Ureter (tissue), 1 donor: ENCODE measurements around the gene BUB1B. TPM values are rescaled to one million over a fixed set of nuclear protein-coding genes. Genes with fewer than 3 reads are reported as not detected.

ENCODE experiments used
- DNase-seq: peaks from one replicate; pipeline ENCODE4 v3.0.0-alpha.2; 2020; ENCODE audit warnings: low spot score
- total RNA-seq: library from RNA; stranded (reverse); gene quantifications from one replicate; pipeline ENCODE4 v1.2.4, GENCODE V29; 2023
- donor health status: DM: yes; HTN: yes; CAD: no.

Gene BUB1B
- total RNA-seq, 1 donor from 2014 or later = 1.9 TPM

DNA sequence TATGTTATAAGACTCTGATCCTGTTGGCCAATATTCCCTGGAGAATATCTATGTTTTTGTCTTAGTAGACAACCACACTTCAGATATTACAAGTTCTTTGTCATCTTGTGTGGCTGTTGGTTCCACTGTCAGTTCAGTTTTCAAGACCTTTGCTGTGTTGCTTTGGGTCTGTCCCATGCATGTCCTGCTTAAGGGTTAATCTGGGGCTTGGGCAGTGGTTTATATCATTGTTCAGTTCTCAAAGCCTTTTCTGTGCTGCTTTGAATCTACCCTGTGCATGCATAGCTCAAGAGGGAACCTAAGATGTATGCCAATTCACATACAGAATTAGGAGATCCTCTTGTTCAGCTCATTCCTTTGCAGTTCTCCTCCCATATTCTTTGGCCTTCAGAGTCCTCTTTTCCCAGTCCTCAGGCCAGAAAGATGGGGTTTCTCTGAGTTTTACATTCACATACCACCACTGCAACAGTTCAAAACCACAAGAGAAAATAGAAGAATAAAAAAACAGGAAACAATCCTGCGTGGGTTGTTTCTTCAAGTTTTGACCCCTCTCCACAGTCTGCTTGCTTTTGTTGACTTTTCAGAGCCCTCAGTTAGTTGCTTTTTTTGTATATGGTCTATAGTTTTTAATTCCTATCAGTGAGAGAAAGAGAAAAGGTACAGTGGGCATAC is 21.6 kb downstream of the BUB1B start:
- DNase-seq = no peak

DNA sequence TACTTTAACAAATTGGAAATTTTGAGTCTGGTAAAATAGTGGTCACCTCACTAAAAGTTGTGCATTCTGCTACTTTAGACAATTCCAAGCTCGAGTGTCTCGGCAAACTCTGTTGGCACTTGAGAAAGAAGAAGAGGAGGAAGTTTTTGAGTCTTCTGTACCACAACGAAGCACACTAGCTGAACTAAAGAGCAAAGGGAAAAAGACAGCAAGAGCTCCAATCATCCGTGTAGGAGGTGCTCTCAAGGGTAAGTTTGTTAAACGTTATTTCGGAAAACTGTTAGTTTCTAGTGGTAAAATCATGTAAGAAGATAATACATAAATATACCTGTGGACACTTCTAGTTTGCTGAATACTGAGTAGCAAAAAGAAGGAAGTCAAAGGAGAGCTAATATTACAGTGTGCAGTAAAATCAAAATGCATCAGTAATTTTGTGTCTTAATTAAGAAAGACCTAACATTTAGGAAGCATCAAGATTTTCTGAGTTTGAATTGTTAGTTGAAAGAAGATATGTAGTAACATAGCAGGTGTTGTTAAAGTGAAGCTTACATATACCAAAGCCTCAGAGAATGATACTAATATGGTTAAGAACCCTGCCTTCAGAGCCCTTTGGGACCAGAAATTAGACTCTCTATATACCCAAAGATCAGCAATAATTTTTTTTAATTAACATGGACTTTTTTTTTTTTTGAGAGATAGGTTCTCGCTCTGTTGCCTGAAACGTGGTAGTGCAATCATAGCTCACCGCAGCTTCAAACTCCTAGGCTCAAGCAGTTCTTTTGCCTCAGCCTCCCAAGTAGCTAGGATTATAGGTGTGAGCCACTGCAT is 23.0 kb downstream of the BUB1B start:
- no peak for DNase-seq

DNA sequence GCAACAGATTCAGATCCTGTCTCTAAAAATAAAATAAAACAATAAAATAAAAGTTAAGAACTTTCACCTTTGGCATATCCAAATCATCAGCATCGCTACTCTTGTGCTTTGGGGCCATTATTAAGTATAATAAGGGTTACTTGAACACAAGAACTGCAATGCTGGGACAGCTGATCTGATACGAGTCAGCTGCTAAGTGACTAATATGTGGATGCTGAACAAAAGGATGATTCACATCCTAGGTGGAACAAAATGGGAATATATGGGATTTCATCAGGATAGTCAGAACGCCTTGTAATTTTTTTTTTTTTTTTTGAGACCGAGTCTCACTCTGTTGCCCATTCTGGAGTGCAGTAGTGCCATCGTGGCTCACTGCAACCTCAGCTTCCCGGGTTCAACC is 29.7 kb downstream of the BUB1B start:
- no peak for DNase-seq

DNA sequence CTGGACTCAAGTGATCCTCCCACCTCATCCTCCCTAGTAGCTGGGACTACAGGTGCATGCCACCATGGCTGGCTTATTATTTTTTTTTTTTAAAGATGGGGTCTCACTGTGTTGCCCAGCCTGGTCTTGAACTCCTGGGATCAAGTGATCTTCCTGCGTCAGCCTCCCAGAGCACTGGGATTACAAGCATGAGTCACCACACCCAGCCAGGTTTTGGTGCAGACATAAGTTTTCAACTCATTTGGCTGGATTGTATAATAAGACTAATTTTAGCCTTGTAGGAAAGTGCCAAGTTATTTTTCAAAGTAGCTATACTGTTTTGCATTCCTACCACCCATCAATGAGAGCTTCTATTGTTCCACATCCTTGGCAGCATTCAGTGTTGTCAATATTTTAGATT is 32.1 kb downstream of the BUB1B start:
- DNase-seq = no peak

DNA sequence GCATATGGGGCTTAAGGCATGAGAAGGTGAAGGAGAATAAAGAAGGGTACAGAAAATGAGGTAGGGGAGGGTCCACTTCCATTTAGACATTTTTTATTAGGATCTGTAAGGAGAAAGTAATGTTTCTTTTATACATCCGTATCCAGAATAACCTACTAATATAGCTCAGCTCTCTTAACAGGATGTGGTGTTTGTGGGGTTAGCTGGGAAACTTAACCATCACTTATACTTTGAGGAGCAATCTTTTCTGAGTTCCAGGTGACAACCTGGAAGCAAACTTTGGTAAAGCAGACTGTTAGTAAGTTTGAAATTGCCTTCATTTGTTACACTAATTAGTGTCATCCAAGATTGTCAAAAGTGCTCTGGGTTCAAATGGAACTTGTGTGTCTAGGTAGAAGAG is 36.6 kb downstream of the BUB1B start:
- DNase-seq = no peak

DNA sequence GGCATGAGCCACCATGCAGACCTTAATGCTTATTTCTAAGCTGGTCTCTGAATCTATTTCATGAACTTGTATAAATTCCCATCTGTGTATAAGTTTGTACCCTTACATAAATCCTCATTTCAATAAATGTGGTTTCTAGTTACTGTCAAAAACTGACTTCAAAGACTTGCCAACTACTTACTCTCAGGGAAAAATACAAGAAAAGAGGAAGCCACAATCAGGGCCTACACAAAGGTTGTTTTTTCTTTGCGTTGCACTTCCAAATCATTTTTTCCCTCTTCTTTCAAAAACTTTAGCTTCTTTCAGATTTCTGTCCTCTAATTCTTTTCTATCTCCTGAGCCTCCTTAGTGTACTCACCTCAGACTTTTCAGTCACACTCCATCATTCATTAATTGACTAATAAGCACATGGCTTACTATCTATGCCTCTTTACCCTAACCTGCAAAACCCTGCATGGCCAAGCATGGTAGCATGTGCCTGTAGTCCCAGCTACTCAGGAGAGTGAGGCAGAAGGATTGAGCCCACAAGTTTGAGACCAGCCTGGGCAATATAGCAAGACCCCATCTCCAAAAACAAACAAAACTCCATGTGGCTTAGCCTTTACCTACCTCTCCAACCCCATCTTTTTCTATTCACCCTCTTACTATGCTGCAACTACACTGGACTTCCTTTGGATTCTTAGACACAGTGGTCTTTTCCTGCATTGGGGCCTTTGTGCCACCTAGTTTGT is 37.7 kb downstream of the BUB1B start:
- no peak for DNase-seq

DNA sequence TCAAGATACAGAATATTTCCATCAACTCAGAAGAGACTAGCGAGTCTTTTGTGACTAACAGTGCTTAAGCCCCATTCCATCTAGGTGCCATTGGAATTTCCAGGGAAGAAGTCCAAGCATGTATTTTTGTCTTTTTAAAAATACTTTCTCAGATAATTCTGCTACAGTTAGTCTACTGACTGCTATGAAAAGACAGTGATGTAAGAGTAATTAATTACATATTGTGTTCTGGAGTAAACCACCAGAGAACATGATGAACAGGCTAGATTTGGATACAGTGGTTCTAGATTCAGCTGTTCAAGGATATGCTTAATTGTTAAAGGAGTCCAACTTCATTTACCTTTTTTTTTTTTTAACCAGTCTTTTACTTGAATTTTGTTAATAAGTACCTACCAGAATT is 43.2 kb downstream of the BUB1B start:
- no peak for DNase-seq

DNA sequence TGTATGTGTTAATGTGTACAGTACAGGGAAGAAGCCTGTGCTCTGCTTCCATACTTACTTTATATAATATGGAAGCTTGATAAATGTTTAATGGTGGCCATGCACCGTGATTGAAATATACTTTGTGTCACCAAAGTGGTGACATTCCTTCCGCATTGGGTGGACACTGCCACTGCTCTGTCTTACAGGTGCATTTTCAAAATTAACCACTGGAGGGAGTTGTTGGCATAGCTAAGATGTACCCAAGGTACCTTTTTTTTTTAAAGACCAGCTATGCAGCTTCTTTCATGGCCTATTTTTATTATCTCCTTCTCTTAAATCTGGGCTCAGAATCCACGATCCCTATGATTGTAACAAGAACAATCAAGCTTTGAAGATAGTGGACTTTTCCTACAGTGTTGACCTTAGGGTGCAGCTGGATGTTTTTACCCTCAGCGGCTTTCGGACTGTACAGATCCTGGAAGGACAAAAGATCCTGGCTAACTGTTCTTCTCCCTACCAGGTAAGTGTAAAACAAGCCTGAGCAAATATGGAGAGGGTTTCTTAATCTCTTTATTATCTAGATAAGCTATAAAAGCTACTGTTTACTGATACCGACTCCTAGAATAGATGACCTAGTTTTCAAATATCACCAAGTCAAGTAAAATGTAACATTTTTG is 56.4 kb downstream of the BUB1B start:
- DNase-seq = peak; percentile 62

DNA sequence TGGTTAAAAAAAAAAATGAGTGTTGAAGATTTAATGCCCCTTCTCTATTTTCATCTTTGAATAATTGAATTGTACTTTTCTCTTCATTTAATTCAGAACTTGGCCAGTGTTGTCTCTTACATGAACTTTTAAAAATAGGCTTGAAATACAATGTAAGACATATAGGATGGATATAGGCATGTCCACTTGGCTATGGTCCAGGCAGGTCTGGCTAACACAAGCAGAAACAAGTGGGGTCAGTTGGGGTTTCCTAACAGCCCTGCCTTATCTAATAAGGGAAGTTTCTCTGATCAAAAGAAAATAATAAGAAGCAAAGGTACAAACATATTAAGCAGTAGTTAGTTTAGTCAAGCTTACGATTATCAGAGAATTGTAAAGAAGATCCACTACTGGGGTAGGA is 58.9 kb downstream of the BUB1B start:
- no peak for DNase-seq

DNA sequence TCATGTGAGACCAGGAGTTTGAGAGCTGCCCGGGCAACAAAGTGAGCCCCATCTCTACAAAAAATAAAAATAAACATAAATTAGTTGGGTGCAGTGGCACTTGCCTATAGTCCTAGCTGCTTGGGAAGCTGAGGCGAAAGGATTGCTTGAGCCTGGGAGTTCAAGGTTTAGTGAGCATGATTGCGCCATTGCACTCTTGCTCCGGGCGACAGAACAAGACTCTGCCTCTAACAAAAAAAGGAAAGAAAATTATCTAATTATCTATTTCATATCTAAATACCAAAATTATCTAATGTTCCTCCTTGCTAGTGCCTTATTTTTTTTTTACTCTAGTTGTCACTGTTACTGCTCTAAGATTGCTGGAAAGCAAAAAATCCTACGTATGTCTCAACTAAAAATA is 61.3 kb downstream of the BUB1B start:
- DNase-seq = no peak

DNA sequence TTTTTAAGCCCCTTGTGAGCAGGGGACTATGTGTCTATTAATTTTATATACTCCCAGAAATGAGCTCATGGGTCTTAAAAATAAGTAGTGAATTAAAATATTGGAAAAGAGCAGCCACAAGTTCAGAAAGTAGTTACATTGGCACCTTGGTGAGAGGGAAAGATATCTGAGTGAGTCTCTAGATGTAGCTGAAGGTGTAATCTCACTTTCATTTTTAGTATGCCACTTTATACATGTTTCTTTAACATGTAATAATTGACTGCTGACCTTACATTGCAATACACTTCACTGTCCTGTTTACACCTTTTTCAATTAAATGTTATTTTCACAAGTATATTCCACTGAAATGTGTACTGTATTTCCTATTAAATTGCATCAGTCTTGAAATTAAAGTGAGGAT is 65.9 kb downstream of the BUB1B start:
- no peak for DNase-seq

DNA sequence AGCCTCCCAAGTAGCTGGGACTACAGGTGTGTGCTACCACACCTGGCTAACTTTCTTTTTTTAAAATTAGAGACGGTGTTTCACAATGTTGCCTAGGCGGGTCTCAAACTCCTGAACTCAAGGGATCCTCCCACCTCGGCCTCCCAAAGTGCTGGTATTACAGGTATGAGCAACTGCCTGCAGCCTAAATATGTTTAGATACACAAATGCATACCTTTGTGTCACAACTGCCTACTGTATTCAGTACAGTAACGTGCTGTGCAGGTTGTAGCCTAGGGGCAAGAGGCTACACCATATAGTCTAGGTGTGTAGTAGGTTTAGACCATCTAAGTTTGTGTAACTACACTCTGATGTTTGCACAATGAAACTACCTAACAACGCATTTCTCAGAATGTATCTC is 68.4 kb downstream of the BUB1B start:
- DNase-seq = no peak

DNA sequence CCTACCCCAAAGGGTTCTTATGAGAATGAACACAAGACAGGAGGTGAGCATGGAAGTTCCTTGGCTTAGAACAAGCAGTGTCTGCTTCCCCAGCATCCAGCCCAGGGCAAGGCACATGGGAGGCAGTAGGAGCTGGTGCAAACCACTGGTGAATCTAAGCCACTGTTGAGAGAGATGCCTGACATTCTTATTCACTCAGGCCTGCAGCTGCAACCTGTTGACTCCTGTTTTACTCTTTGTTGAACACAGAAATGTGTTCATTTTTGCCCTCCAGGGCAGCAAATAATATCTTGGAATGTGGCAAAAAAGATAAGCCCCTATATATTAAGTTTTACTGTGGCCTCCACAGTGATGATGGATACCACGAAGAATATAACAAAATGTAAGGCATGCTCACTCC is 69.1 kb downstream of the BUB1B start:
- no peak for DNase-seq

DNA sequence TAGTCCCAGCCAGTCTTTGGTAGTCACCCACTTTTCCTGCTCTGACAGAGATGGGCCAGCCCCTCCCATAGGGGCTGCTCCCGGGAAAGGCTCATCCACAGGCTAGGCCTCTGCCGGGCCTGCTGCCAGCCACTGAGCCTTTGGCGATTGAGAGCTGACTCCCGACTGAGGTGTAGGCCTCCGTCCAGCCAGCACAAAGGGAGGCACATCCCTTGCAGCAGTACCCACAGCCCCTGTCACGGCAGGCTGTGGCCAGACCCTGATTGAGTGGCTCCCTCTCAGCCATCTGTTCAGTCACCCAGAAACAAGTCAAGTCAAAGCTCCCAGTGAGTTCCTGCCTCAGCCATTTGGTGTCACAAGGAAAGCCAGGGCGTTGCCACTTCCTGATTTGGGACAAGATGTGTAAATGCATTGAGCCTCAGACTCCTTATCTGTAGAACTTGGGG is 71.8 kb downstream of the BUB1B start:
- no peak for DNase-seq

DNA sequence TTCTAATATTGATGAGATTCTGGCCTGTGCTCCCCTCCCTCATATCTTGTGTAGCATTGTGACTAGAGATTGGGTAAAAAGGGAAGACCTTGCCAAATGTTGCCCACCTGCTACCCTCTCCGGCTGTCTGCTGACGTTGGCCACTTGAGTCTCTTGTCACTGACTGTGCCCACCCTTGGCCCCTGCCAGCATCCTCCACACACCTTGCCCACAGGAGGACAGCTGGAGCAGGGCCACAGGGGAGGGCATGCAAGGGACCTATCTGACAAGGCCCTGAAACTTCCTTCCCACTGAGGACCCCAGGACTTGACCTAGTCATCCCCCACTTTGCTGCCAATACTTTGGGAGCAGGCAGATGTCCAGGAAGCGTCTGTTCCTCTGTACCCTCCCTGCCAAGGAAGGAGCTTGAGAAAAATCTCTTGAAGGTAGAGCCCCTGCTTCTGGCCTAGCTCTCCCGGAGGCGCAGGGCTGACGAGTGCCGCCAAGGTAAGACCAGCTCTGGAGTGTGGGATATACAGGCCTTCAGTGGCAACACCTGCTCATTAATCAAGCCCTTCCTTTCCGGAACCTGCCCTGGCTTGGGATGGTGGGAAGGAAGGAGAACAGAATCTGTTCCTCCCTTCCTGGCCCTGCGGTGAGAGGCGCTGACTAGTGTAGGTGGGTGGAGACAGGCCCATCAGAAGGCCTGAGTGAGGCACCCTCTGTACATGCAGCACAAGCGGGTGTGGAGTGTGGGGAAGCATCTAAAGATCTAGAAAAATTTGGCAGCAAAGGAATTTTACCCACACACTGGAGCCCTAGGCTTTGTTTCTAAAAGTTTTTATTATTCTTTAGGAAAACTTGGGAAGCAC is 73.1 kb downstream of the BUB1B start:
- DNase-seq = no peak

DNA sequence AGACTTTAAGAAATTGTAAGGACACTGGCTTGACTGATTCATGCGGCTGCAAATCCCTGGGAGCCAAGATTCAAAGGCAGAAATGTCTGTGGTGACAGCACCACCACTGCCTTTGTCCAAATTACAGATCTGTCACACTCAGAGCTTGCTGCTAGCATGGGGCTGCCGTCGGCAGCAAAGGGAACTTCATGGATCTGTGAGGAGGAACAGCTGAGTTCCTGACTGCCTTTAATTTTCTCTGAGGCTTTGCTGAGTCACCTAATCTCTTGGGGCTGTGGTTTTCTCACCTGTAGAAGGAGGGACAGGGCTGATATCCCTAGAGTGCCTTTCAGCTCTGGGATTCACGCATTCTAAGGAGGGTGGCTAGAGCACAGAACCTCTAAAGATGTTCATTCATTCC is 73.9 kb downstream of the BUB1B start:
- no peak for DNase-seq

DNA sequence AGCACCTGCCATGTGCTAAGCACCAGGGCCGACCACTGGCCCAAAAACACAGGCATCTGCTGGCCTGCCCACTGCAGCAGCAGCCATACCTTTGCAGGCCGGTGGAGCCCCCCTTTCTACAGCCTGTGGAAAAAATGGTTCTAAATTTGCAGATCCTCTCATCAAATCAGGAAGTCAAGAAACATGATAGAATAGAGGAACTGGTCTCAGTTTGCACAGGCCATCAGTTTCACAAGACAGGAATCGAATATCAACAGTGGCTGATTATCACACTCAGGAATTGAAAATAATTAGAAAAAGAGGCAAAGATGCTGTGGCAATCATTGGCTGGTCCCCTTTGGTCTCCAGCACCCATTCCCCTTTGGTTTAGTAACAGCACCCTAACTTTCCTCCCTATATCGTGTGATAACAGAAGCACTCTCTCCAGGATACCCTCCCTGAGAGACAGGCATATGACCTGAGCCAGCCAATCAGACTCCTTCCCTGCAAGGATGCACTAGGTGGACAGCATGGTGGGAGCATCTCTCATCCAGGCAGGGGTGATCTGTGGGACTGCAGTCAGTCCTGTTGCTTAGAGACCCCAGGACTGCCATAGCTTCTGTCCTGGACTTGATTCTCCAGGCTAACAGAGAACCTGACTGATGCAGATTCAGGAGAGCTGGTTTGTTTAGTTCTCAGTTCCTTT is 74.5 kb downstream of the BUB1B start:
- DNase-seq = no peak

DNA sequence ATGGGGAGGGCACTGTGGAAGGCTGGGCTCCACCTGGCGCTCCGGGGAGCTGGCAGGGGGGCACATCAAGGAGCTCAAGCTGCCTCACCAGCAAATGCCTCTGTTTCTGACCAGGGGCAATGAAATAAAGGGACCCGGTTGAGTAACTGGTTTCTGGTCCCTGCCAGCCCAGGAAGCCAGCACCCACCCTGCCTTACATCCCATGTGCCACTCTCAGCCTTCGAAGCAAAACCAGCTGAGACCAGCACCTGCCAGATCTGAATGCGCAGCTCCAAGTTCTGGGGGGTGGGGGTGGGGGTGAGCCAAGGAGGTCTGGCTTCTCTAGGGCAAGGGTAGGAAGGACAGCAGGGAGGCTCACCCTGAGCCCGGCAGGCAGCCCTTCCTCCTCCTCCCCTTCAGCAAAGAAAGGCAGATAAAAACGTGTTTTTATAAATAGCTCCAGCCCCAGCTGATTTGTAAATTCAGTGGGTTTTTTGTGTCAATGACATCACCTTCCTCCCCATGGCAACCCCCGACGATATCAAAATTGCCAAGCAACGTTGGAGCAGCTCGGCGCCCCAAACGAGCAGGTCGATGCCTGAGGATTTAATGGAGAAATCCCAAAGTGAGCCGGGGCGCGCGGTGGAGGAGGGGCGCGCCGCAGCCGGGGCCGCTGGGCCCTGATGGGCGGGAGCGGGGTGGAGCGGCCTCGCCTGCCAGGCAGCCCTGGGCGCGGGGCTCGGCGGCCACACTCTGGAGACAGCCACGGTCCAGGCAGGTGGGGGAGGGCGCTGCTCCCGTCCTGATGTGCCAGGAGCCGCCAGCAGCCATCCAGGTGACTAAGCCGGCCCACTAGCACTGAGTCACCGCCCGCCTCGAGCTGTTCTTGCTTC is 77.9 kb downstream of the BUB1B start, which contains the start of gene PAK6:
PAK6 (plus strand) TSS at position 532 of the 872 bp plus-strand sequence. CDS start 25,723 bp downstream, outside the sequence.
- peak; percentile 80 for DNase-seq

DNA sequence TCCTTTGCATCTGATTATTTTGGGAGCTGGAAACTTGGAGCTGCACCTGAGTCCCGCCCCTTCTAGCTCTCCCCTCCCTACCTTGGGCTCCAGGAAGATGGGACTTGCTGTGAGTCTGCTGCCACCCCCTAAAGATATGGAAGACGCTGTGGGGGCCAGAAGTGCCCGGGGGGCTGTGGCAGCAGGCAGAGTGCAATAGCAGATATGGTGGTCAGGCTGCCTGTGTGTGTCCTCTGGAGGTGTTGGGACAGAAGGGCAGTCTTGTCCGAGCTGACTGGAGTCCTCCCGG is 78.5 kb downstream of the BUB1B start:
- no peak for DNase-seq
